Neural progenitor cell (in vitro differentiated cells): ENCODE results near the gene NAA10.

ENCODE experiments used
- CTCF ChIP-seq: fragments of 200-600 bp; sonication (generic); IDR thresholded peaks from 2 replicates; pipeline ENCODE4 v1.5.1; 2017; ENCODE audit warnings: antibody characterized with exemption, mild to moderate bottlenecking
- EZH2 ChIP-seq: fragments of 200-600 bp; sonication (generic); IDR thresholded peaks from 2 replicates; pipeline ENCODE4 v1.6.1; 2017; ENCODE audit warnings: antibody characterized with exemption, mild to moderate bottlenecking, moderate library complexity
- EZH2phosphoT487 ChIP-seq: fragments of 200-600 bp; sonication (generic); IDR thresholded peaks from 2 replicates; pipeline ENCODE4 v1.6.1; 2017; ENCODE audit warnings: antibody characterized with exemption

- no peak for TF ChIP-seq CTCF
- TF ChIP-seq EZH2phosphoT487 = no peak
- no peak for TF ChIP-seq EZH2
These were observed 26.5 kb downstream of the NAA10 start for GRCh38 chrX:153908219-153908860.
